Erythroblast (primary cell): ENCODE results near the gene ZNF805.

ENCODE experiments used
- GATA1 ChIP-seq: IDR thresholded peaks from 2 replicates; pipeline ENCODE4 v1.6.1; 2011; ENCODE audit warnings: low read depth, mild to moderate bottlenecking, control low read depth, low read length, moderate library complexity
- POLR2A ChIP-seq: IDR thresholded peaks from 2 replicates; pipeline ENCODE4 v1.6.1; 2011; ENCODE audit warnings: mild to moderate bottlenecking, low read length

DNA sequence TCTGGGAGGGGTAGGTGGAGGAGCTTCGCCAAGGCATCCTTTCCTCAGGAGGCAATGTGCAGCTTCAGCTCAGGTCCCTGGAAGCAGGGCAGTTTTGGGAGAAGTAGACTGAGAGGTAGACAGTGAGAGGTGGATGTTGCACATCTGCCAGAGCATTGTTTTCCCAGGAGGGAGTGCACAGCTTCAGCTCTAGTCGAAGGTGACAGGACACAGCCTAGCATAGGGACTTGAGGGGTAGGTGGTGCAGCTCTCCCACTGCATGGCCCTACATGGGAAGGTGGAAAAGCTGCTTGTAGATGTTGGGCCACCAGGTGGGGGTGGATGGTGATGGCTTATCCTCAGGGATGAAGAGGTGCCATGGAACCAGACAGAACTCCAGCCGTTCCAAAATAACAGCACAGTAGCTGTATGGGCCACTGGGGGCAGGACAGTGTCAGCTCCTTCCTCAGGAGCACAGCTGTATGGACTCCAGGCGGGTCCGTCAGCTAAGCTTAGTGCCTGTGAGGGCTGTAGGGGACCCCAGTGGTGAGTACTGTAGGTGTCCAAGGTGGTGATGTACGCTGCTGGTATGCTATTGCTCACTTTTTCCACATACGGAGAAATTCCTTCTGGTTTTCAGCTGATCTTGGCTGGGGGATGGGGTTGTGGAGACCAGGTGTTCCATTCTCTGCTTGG, 62.4 kb downstream of the ZNF805 start:
- TF ChIP-seq POLR2A (no peak), GATA1 (no peak)
